ENCODE measurements around the gene TMEM203.

Gene TMEM203

DNA sequence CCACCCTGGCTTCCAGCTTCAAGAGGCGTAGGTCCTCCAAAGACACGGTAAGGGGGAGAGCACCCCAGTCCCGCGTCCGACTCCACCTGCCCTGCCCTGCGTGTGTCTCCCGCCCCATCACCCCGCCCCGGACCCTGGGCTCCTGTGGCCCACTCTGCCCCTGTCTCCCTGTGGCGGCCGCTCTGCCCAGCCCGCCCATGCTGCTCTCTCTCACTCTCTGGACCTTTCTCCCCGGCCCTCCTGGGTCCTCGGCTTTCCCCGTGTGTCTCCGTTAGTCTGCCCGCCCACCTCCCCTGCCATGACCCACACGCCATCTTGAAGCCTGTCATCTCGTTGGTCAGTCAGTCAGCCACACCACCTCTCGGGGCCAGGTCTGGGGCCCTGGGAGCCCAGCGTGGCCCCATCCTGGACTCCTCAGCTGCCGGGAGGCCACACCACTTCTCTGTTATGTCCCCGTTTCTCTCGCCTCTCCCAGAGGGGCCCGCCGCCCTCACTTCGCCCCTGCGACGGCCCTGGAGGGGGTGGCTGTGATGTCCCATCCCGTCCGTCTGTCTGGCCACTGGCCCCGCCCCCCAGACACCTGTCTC is 40.1 kb downstream of the TMEM203 start:
- DNase-seq (ENCODE audit: low spot score) = no peak

GRCh38 chr9:137164370-137165249 is 40.8 kb downstream of the TMEM203 start:
- DNase-seq (ENCODE audit: low spot score) = no peak

- DNase-seq (ENCODE audit: low spot score) = no peak
Observed at GRCh38 chr9:137163805-137164204, 41.6 kb downstream of the TMEM203 start.

DNA sequence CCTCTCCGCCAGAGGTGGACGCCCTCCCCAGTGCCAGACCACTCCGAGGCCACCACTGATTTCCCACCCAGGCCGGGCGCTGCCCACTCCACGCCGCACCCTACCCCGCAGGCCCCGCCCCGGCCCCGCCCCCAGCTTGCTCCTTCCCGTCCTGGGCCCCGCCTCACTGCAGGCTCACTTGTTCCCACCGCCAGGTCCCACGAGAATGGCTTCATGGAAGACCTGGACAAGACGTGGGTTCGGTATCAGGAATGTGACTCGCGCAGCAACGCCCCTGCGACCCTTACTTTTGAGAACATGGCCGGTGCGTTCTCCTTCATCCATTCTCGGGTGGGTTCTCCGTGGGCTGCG is 42.1 kb downstream of the TMEM203 start:
- peak; percentile 74 for DNase-seq (ENCODE audit: low spot score)

DNA sequence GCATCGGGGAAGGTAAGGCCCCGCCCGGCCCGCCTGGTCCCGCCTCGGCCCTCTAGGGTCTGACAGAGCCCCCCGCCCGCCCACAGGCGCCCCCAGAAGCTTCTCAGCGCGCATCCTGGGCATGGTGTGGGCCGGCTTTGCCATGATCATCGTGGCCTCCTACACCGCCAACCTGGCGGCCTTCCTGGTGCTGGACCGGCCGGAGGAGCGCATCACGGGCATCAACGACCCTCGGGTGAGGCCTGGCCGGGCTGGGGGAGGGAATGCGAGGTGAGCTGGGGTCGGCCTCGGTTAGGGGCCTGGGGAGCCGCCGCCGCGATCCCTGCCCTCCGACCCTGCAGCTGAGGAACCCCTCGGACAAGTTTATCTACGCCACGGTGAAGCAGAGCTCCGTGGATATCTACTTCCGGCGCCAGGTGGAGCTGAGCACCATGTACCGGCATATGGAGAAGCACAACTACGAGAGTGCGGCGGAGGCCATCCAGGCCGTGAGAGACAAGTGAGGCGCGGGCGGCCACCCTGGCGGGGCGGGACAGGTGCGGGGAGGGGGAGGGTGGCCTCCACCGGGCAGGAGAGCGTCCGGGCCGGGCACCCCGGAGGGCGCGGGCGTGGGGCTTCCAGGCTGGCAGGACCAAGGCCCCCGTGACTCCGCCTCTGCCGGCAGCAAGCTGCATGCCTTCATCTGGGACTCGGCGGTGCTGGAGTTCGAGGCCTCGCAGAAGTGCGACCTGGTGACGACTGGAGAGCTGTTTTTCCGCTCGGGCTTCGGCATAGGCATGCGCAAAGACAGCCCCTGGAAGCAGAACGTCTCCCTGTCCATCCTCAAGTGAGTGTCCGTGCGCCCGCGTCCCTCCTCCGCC is 42.7 kb downstream of the TMEM203 start:
- peak; percentile 74 for DNase-seq (ENCODE audit: low spot score)

GRCh38 chr9:137161558-137162486 is 43.6 kb downstream of the TMEM203 start:
- DNase-seq (ENCODE audit: low spot score) = no peak

GRCh38 chr9:137160716-137161557 is 44.5 kb downstream of the TMEM203 start:
- DNase-seq (ENCODE audit: low spot score) = no peak

GRCh38 chr9:137160054-137160425 is 45.4 kb downstream of the TMEM203 start:
- DNase-seq (ENCODE audit: low spot score) = no peak

- no peak for DNase-seq (ENCODE audit: low spot score)
Observed at GRCh38 chr9:137159105-137160053, 46.1 kb downstream of the TMEM203 start.

- DNase-seq (ENCODE audit: low spot score) = no peak
Observed at GRCh38 chr9:137158625-137159024, 46.8 kb downstream of the TMEM203 start.

GRCh38 chr9:137157618-137158415 is 47.6 kb downstream of the TMEM203 start:
- DNase-seq (ENCODE audit: low spot score) = no peak

GRCh38 chr9:137156567-137157375 is 48.7 kb downstream of the TMEM203 start:
- peak; percentile 90 for DNase-seq (ENCODE audit: low spot score)
